ENCODE data around the gene DUSP19.

The DUSP19 gene

DNA sequence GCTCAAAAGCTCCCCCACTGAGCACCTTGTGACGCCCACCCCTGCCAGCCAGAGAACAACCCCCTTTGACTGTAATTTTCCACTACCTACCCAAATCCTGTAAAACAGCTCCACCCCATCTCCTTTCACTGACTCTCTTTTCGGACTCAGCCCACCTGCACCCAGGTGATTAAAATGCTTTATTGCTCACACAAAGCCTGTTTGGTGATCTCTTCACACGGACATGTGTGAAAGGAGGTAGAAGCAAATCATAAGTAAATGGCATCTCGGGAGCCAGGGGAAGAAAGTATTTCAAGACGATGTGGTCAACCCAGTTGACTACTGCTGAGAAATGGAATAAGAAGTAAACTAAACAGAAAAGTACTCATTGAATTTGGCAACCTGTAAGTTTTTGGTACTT lies 29.1 kb upstream of the DUSP19 start:
- H3K4me3 ChIP-seq (ENCODE audit: low read depth, low read length): no peak overlapping the region
- TF ChIP-seq, protein P1, sequence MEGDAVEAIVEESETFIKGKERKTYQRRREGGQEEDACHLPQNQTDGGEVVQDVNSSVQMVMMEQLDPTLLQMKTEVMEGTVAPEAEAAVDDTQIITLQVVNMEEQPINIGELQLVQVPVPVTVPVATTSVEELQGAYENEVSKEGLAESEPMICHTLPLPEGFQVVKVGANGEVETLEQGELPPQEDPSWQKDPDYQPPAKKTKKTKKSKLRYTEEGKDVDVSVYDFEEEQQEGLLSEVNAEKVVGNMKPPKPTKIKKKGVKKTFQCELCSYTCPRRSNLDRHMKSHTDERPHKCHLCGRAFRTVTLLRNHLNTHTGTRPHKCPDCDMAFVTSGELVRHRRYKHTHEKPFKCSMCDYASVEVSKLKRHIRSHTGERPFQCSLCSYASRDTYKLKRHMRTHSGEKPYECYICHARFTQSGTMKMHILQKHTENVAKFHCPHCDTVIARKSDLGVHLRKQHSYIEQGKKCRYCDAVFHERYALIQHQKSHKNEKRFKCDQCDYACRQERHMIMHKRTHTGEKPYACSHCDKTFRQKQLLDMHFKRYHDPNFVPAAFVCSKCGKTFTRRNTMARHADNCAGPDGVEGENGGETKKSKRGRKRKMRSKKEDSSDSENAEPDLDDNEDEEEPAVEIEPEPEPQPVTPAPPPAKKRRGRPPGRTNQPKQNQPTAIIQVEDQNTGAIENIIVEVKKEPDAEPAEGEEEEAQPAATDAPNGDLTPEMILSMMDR (IDR thresholded peaks at IDR 0.05; ENCODE audit: borderline replicate concordance, insufficient read depth, low read depth, low read length): no peak

DNA sequence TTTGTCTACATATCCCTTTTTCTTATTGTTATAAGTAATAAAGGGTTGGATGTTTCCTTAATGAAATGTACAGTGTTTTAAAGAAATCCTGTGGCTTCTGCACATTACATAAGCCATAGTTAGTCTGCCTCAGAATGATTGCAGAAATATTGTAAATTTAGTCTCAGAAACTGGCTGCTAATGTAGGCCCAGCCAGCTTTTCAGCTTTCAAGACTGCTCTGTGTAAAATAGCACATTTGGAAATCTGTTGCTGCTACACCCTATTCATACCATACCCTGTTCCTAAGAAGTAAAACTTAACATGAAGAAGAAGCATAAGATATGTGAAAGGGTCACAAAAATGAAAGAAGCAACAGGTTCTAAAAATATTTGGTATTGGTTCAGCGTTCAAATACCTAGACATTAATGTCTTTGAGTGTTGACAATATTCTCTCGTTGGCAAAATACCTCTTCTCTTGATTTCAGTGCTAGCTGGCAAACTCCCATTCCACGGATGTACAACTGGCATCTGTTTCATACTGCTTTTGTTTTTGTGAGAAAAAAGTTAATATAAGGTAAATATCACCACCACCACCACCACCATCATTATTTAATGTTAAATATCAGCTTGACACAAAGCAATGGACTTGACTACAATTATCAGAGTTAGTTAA lies 21.1 kb upstream of the DUSP19 start:
- TF ChIP-seq, protein P1 (IDR thresholded peaks at IDR 0.05; ENCODE audit: borderline replicate concordance, insufficient read depth, low read depth, low read length): no peak
- no peak overlapping the region for H3K4me3 ChIP-seq (ENCODE audit: low read depth, low read length)

- TF ChIP-seq, protein P1 (IDR thresholded peaks at IDR 0.05; ENCODE audit: borderline replicate concordance, insufficient read depth, low read depth, low read length): no peak
Measured at GRCh38 chr2:183059561-183059960, 19.0 kb upstream of the DUSP19 start.

DNA sequence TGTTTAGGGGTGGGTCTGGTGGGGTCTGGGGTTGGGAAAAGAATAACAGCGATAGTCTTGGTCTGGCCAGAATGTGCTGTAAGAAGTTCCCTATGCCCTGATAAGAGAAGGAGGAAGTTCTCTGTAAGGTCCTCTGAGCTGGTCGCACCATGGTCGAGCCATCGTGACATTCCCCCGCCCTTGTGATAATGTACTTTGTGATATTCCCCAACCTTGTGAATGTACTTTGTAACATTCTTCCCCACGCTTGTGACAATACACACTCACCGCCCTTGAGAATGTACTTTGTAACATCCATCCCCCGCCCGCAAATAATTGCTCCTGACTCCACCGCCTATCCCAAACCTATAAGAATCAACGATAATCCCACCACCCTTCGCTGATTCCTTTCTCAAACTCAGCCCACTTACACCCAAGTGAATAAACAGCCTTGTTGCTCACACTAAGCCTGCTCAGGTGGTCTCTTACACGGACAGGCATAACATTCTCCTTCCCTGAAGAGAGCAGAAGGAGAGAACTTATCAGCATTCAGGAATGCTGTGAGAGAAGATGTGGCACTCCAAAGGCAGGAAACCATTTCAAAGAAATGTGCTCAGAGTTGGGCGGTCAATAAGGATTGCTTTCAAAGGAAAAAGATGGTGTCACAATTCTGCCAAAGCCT lies 17.8 kb upstream of the DUSP19 start:
- TF ChIP-seq, protein P1 (IDR thresholded peaks at IDR 0.05; ENCODE audit: borderline replicate concordance, insufficient read depth, low read depth, low read length): no peak
- no peak overlapping the region for H3K4me3 ChIP-seq (ENCODE audit: low read depth, low read length)

More at GRCh38 chr2:183059561-183059960, 19.0 kb upstream of the DUSP19 start:
- H3K4me3 ChIP-seq (ENCODE audit: low read depth, low read length): no peak overlapping the region

DNA sequence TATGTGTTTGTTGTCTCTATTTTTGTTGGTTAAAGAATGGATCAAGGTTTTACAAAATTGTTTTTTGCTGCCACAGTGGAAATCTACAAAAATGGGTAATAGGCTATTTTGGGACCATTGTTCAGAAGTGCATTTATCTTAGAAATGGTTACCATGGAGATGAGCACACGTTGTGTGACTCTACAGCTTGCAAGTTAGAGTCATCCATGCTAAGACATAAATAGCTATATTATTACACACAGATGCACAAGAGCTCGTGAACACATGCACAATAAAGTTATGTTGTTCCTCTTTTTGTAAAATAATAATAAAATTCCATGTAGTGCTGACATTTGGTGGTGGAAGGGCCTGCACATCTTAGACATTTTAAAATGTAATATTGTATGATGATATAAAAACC lies 15.5 kb upstream of the DUSP19 start:
- H3K4me3 ChIP-seq (ENCODE audit: low read depth, low read length): no peak overlapping the region
- TF ChIP-seq, protein P1 (IDR thresholded peaks at IDR 0.05; ENCODE audit: borderline replicate concordance, insufficient read depth, low read depth, low read length): no peak

- TF ChIP-seq, protein P1 (IDR thresholded peaks at IDR 0.05; ENCODE audit: borderline replicate concordance, insufficient read depth, low read depth, low read length): no peak
- H3K4me3 ChIP-seq (ENCODE audit: low read depth, low read length): no peak overlapping the region
Measured at GRCh38 chr2:183068561-183068960, 10.0 kb upstream of the DUSP19 start.

- TF ChIP-seq, protein P1 (IDR thresholded peaks at IDR 0.05; ENCODE audit: borderline replicate concordance, insufficient read depth, low read depth, low read length): no peak
- no peak overlapping the region for H3K4me3 ChIP-seq (ENCODE audit: low read depth, low read length)
Measured at GRCh38 chr2:183069174-183069573, 9.4 kb upstream of the DUSP19 start.

All from GM12875 (cell line).